Neuronal stem cell (in vitro differentiated cells): ENCODE results near the gene LPA.
"Not testable (repeated sequence)": the region's sequence is repeated elsewhere in the genome, so short reads cannot be mapped to it uniquely, and the experiment has no call there.

Source experiments
- DNase-seq: peaks from one replicate; pipeline ENCODE4 v3.0.0-alpha.2; 2013; ENCODE audit warnings: low spot score
- H2AFZ ChIP-seq: one replicate; pipeline ENCODE4 v1.6.1; 2013; ENCODE audit warnings: mild to moderate bottlenecking, low read length, inconsistent platforms
- H2AK5ac ChIP-seq: 2 replicates; pipeline ENCODE4 v1.6.1; 2013; ENCODE audit warnings: low read depth, mild to moderate bottlenecking, inconsistent platforms, low read length, moderate library complexity, mixed read lengths
- H2BK120ac ChIP-seq: 2 replicates; pipeline ENCODE4 v1.6.1; 2013; ENCODE audit warnings: low read depth, mild to moderate bottlenecking, inconsistent platforms, low read length, moderate library complexity, mixed read lengths
- H2BK12ac ChIP-seq: one replicate; pipeline ENCODE4 v1.6.1; 2013; ENCODE audit warnings: low read length, inconsistent platforms
- H2BK15ac ChIP-seq: 2 replicates; pipeline ENCODE4 v1.6.1; 2013; ENCODE audit warnings: mild to moderate bottlenecking, low read length, inconsistent platforms, mixed read lengths
- H2BK5ac ChIP-seq: one replicate; pipeline ENCODE4 v1.6.1; 2013; ENCODE audit warnings: inconsistent platforms, mild to moderate bottlenecking, low read length, moderate library complexity
- H3K14ac ChIP-seq: one replicate; pipeline ENCODE4 v1.6.1; 2013; ENCODE audit warnings: low read length, inconsistent platforms
- H3K18ac ChIP-seq: 2 replicates; pipeline ENCODE4 v1.6.1; 2013; ENCODE audit warnings: low read length, inconsistent platforms
- H3K23ac ChIP-seq: 2 replicates; pipeline ENCODE4 v1.6.1; 2013; ENCODE audit warnings: low read depth, mild to moderate bottlenecking, mixed read lengths, low read length, inconsistent platforms; ENCODE audit not compliant: poor library complexity
- H3K27ac ChIP-seq: replicated peaks from 3 replicates; pipeline ENCODE4 v1.5.1; 2013; ENCODE audit warnings: low read length, inconsistent platforms
- H3K27me3 ChIP-seq, 3 experiments: 2 replicates each; pipeline ENCODE4 v1.6.1; 2013; ENCODE audit warnings: low read length in 3 of 3, mild to moderate bottlenecking in 2 of 3, inconsistent platforms in 1 of 3, low read depth in 1 of 3, mixed read lengths in 1 of 3, moderate library complexity in 1 of 3; ENCODE audit not compliant: control insufficient read depth in 3 of 3, insufficient read depth in 3 of 3
- H3K36me3 ChIP-seq, 2 donors: replicated peaks in 1 of 2; 2 replicates each; pipeline ENCODE4 v1.6.1; 2013; ENCODE audit warnings: low read length in 2 of 2; ENCODE audit not compliant: control insufficient read depth in 2 of 2, insufficient read depth in 2 of 2
- H3K4ac ChIP-seq: 2 replicates; pipeline ENCODE4 v1.6.1; 2013; ENCODE audit warnings: inconsistent platforms, mild to moderate bottlenecking, low read length, moderate library complexity
- H3K4me1 ChIP-seq, 2 donors: 1 replicate in 1 of 2; 2 replicates in 1 of 2; pipeline ENCODE4 v1.6.1; 2013; ENCODE audit warnings: low read length in 2 of 2, low read depth in 1 of 2; ENCODE audit not compliant: control insufficient read depth in 2 of 2, insufficient read depth in 1 of 2
- H3K4me2 ChIP-seq: one replicate; pipeline ENCODE4 v1.6.1; 2013; ENCODE audit warnings: mild to moderate bottlenecking, low read length, inconsistent platforms; ENCODE audit not compliant: insufficient read depth, poor library complexity, severe bottlenecking
- H3K4me3 ChIP-seq, 2 donors: 2 replicates each; pipeline ENCODE4 v1.5.1; 2013; ENCODE audit warnings: low read length in 2 of 2, mild to moderate bottlenecking in 2 of 2, inconsistent platforms in 1 of 2, moderate library complexity in 1 of 2
- H3K79me1 ChIP-seq: one replicate; pipeline ENCODE4 v1.6.1; 2013; ENCODE audit warnings: low read depth, mild to moderate bottlenecking, inconsistent platforms, low read length, moderate library complexity
- H3K9ac ChIP-seq: one replicate; pipeline ENCODE4 v1.6.1; 2013; ENCODE audit warnings: mild to moderate bottlenecking, low read depth, low read length, inconsistent platforms; ENCODE audit not compliant: poor library complexity
- H3K9me3 ChIP-seq, 2 donors: replicated peaks in 1 of 2; 2 replicates each; pipeline versions ENCODE3 to v1.6.1; 2013; ENCODE audit warnings: low read length in 2 of 2, mild to moderate bottlenecking in 2 of 2, inconsistent platforms in 1 of 2, low read depth in 1 of 2, mixed read lengths in 1 of 2, moderate library complexity in 1 of 2; ENCODE audit not compliant: control insufficient read depth in 2 of 2, insufficient read depth in 1 of 2
- H4K8ac ChIP-seq: one replicate; pipeline ENCODE4 v1.6.1; 2013; ENCODE audit warnings: low read depth, mild to moderate bottlenecking, inconsistent platforms, low read length, moderate library complexity
- H4K91ac ChIP-seq: one replicate; pipeline ENCODE4 v1.6.1; 2013; ENCODE audit warnings: low read length, low read depth, mild to moderate bottlenecking, inconsistent platforms; ENCODE audit not compliant: poor library complexity
- WGBS, 2 donors: extraction: QIAGEN DNeasy Blood & Tissue Kit; methylation state at CpG; one replicate each; pipeline ENCODE4 v1.1.7; 2013; ENCODE audit warnings: missing lambda C conversion rate in 2 of 2, mixed read lengths in 1 of 2; ENCODE audit not compliant: insufficient read length in 2 of 2, insufficient replicate concordance in 1 of 2; ENCODE audit errors: extremely low coverage in 2 of 2; 5-methylcytosine and 5-hydroxymethylcytosine counted together

Gene LPA

GRCh38 chr6:160676418-160676817 is 12.3 kb upstream of the LPA start:
- not testable (repeated sequence) for H4K91ac ChIP-seq, H3K4me2 ChIP-seq, H3K79me1 ChIP-seq, H4K8ac ChIP-seq, H3K4me1 ChIP-seq, H3K14ac ChIP-seq, H3K4me3 ChIP-seq, H3K23ac ChIP-seq, H2AFZ ChIP-seq, H2BK15ac ChIP-seq, H3K18ac ChIP-seq, H2BK12ac ChIP-seq, H2BK5ac ChIP-seq, H3K27ac ChIP-seq, H3K36me3 ChIP-seq, H3K9me3 ChIP-seq, H3K27me3 ChIP-seq, H2AK5ac ChIP-seq, H3K4ac ChIP-seq, H3K9ac ChIP-seq, DNase-seq, H2BK120ac ChIP-seq
- WGBS, 2 donors, result no CpG with 5 or more reads among the region's 5 CpGs

- no peak overlapping the region for H2BK15ac ChIP-seq
- DNase-seq, result no peak
- H3K4ac ChIP-seq, result no peak overlapping the region
- H3K79me1 ChIP-seq, result no peaks in the 10 kb centered on the region
- H3K14ac ChIP-seq, result no peak overlapping the region
- H3K9me3 ChIP-seq, result peaks cover 0 to 1% of the 10 kb centered on the region in 2 donors
- no peak overlapping the region for H2AFZ ChIP-seq
- H4K91ac ChIP-seq, result no peak overlapping the region
- no peaks in the 10 kb centered on the region for H3K36me3 ChIP-seq
- H3K4me1 ChIP-seq, result no peaks in the 10 kb centered on the region
- H2AK5ac ChIP-seq, result no peak overlapping the region
- H3K27ac ChIP-seq, result no peak overlapping the region
- 100% methylated on average over 1 of the region's 2 CpGs; no CpG with 5 or more reads in 1 of the 2 donors for WGBS, 2 donors
- no peak overlapping the region for H3K9ac ChIP-seq
- no peak overlapping the region for H3K4me2 ChIP-seq
- no peak overlapping the region for H3K18ac ChIP-seq
- H2BK5ac ChIP-seq, result no peak overlapping the region
- no peak overlapping the region for H2BK120ac ChIP-seq
- H3K27me3 ChIP-seq, result no peaks in the 10 kb centered on the region
- no peak overlapping the region for H3K23ac ChIP-seq
- H3K4me3 ChIP-seq, result no peak overlapping the region
- H2BK12ac ChIP-seq, result no peak overlapping the region
- H4K8ac ChIP-seq, result no peak overlapping the region
These were observed 4.5 kb upstream of the LPA start for GRCh38 chr6:160668589-160668988.

GRCh38 chr6:160667639-160668481 is 3.8 kb upstream of the LPA start:
- Histone ChIP-seq H3K27me3 (no peaks in the 10 kb centered on the region), H3K9ac (no peak overlapping the region), H4K91ac (no peak overlapping the region), H2BK5ac (no peak overlapping the region), H2BK120ac (no peak overlapping the region), H3K4me1 (no peaks in the 10 kb centered on the region), H3K27ac (no peak overlapping the region), H3K14ac (no peak overlapping the region), H3K18ac (no peak overlapping the region), H3K4me3 (no peak overlapping the region), H3K23ac (no peak overlapping the region), H2AFZ (no peak overlapping the region), H3K4me2 (no peak overlapping the region), H3K4ac (no peak overlapping the region), H3K36me3 (no peaks in the 10 kb centered on the region), H4K8ac (no peak overlapping the region), H2AK5ac (no peak overlapping the region), H3K9me3 (peaks cover 0 to 1% of the 10 kb centered on the region in 2 donors), H2BK12ac (no peak overlapping the region), H3K79me1 (no peaks in the 10 kb centered on the region), H2BK15ac (no peak overlapping the region)
- no CpG with 5 or more reads among the region's 9 CpGs for WGBS, 2 donors
- DNase-seq, result no peak

GRCh38 chr6:160662842-160663241 is 1.2 kb downstream of the LPA start:
- no peak overlapping the region for H3K4me2 ChIP-seq
- no peak overlapping the region for H2BK5ac ChIP-seq
- no peak overlapping the region for H3K27ac ChIP-seq
- no peak overlapping the region for H2BK120ac ChIP-seq
- H3K36me3 ChIP-seq, result no peaks in the 10 kb centered on the region
- no peak overlapping the region for H3K14ac ChIP-seq
- no peaks in the 10 kb centered on the region for H3K4me1 ChIP-seq
- H3K27me3 ChIP-seq, result no peaks in the 10 kb centered on the region
- no peak overlapping the region for H3K4ac ChIP-seq
- H2AFZ ChIP-seq, result no peak overlapping the region
- peaks cover 0 to 6% of the 10 kb centered on the region in 2 donors for H3K9me3 ChIP-seq
- H3K79me1 ChIP-seq, result no peaks in the 10 kb centered on the region
- H2BK15ac ChIP-seq, result no peak overlapping the region
- H4K91ac ChIP-seq, result no peak overlapping the region
- DNase-seq, result no peak
- no CpG with 5 or more reads among the region's 2 CpGs for WGBS, 2 donors
- no peak overlapping the region for H3K4me3 ChIP-seq
- H4K8ac ChIP-seq, result no peak overlapping the region
- no peak overlapping the region for H3K9ac ChIP-seq
- H2AK5ac ChIP-seq, result no peak overlapping the region
- H3K18ac ChIP-seq, result no peak overlapping the region
- no peak overlapping the region for H3K23ac ChIP-seq
- no peak overlapping the region for H2BK12ac ChIP-seq
